Measurements from ENCODE around the gene NR2C2AP.

NR2C2AP gene, protein sequence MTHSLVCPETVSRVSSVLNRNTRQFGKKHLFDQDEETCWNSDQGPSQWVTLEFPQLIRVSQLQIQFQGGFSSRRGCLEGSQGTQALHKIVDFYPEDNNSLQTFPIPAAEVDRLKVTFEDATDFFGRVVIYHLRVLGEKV

DNA sequence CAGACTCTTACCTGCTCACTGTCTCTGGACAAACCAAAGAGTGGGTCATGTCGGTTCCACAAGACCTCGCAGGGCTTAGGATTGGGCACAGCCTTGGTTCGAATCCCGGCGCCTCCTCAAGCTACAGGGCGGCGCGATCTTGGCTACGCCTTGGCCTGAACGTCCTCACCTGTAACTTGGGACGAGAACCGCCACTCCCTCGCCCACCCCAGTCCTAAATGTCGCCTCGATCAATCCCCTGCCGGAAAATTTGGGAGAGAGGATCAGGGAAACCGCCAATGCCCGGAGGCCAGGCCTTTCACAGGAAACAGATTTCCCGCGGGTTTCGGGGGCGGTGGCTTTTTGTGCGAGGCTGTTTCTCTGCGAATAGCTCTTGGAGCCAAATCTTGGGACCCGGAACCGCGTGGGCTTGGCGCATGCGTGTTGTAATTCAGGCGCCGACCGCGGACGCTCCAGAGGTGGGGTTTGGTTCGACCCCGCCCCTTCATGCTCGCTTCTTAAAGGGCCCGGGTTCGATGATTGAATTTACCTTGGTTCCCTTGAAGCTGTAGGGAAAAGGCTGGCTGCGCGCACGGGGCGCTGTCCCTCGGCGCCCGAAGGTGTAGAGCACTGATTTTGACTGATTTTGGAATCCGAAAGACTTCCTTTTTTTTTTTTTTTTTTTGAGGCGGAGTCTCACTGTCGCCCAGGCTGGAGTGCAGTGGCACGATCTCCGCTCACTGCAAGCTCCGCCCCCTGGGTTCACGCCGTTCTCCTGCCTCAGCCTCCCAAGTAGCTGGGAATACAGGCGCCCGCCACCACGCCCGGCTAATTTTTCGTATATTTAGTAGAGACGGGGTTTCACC is at the start of gene NR2C2AP:
NR2C2AP (minus strand) TSS at position 403 of the 845 bp plus-strand sequence; CDS start at position 49, 354 bp downstream.
- Histone ChIP-seq H3K9ac (ENCODE audit: low read depth, low read length) (peak within 1 kb of the TSS; percentile 73), H3K27ac (ENCODE audit: low read depth, low read length) (peak within 1 kb of the TSS; percentile 40), H3K36me3 (ENCODE audit: control insufficient read depth, insufficient read depth, low read length) (peaks cover 25% of the 10 kb centered on the region), H3K4me3 (ENCODE audit: low read depth, low read length) (peak within 1 kb of the TSS; percentile 76), H3K9me3 (ENCODE audit: control insufficient read depth, insufficient read depth, low read length) (no peaks in the 10 kb centered on the region), H3K4me1 (ENCODE audit: control insufficient read depth, insufficient read depth, low read length) (no peaks in the 10 kb centered on the region), H3K27me3 (ENCODE audit: control insufficient read depth, insufficient read depth, low read length) (peaks cover 41% of the 10 kb centered on the region)

DNA sequence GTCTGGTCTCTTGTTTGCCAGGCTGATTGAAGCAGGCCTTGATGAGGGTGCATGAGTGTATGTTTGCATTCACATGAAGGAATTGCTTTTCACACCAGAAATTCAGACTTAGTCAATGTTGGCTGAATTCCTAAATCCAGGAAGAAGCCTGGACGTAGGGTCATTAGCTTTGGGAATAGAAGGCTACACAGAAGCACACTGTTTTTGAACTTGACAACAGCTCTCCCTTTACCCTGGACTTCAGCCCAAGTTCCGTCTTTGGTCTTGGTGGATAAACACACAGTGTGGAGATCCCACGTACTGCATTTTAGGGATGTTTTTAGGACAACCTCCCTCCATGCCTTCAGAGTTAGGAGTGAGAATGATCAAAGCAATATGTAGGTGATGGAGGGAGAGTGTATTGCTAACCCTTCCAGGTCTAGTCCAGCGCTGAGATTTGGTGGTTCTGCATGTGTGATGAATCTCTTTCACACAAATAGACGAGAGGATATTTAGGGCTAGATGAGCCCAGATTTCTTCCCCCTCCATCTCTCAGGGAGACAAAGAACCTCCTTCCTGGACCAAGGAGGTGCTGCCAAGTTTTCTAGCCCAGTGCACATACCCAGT is 47.1 kb upstream of the NR2C2AP start:
- H3K27me3 ChIP-seq (ENCODE audit: control insufficient read depth, insufficient read depth, low read length) = peaks cover 24% of the 10 kb centered on the region
- no peaks in the 10 kb centered on the region for H3K4me1 ChIP-seq (ENCODE audit: control insufficient read depth, insufficient read depth, low read length)
- no peak overlapping the region for H3K4me3 ChIP-seq (ENCODE audit: low read depth, low read length)
- no peaks in the 10 kb centered on the region for H3K9me3 ChIP-seq (ENCODE audit: control insufficient read depth, insufficient read depth, low read length)
- H3K9ac ChIP-seq (ENCODE audit: low read depth, low read length) = no peak overlapping the region
- H3K36me3 ChIP-seq (ENCODE audit: control insufficient read depth, insufficient read depth, low read length) = no peaks in the 10 kb centered on the region
- H3K27ac ChIP-seq (ENCODE audit: low read depth, low read length) = no peak overlapping the region

DNA sequence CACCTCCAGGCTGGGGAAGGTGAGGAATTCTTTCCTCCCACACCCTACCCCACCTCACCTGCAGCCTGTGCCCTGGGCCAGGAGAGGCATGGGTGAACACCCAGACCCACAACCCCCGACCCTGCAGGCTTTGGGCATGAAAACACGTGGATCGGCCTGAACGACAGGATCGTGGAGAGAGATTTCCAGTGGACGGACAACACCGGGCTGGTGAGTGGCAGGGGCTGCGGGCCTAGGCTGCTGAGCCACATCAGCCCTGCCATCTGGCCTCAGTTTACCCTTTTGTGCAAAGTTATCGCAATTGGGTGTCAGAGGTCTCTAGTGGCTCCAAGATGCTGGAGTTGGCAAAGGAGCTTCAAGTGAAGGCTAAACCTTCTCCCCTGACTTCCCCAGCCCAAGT is 37.3 kb upstream of the NR2C2AP start:
- no peak overlapping the region for H3K27ac ChIP-seq (ENCODE audit: low read depth, low read length)

DNA sequence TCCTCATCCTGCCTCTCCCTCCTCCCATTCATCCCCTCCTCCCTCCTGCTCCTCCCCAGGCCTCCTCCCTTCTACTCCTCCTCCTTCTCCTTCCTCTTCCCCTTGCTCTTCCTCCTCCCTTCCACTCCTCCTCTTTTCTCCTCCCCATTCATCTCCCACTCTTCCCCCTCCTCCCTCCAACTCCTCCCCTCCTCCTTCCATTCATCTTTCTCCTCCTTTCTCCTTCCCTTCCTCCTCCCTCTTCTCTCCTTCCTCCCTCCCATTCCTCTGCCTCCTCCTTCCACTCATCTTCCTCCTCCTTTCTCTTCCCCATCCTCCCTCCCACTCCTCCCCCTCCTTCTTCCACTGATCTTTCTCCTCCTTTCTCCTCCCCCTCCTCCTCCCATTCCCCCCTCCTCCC is 36.5 kb upstream of the NR2C2AP start:
- H3K27me3 ChIP-seq (ENCODE audit: control insufficient read depth, insufficient read depth, low read length) = no peaks in the 10 kb centered on the region
- peaks cover 6% of the 10 kb centered on the region; the same call in 1 of the 2 replicates for H3K9me3 ChIP-seq (ENCODE audit: control insufficient read depth, insufficient read depth, low read length)
- no peaks in the 10 kb centered on the region for H3K36me3 ChIP-seq (ENCODE audit: control insufficient read depth, insufficient read depth, low read length)
- no peak overlapping the region for H3K9ac ChIP-seq (ENCODE audit: low read depth, low read length)
- no peaks in the 10 kb centered on the region for H3K4me1 ChIP-seq (ENCODE audit: control insufficient read depth, insufficient read depth, low read length)
- H3K4me3 ChIP-seq (ENCODE audit: low read depth, low read length) = no peak overlapping the region
- H3K27ac ChIP-seq (ENCODE audit: low read depth, low read length) = no peak overlapping the region

More for the DNA sequence above, 37.3 kb upstream of the NR2C2AP start:
- Histone ChIP-seq H3K36me3 (ENCODE audit: control insufficient read depth, insufficient read depth, low read length) (no peaks in the 10 kb centered on the region), H3K9ac (ENCODE audit: low read depth, low read length) (no peak overlapping the region), H3K4me3 (ENCODE audit: low read depth, low read length) (no peak overlapping the region), H3K4me1 (ENCODE audit: control insufficient read depth, insufficient read depth, low read length) (no peaks in the 10 kb centered on the region), H3K27me3 (ENCODE audit: control insufficient read depth, insufficient read depth, low read length) (no peaks in the 10 kb centered on the region), H3K9me3 (ENCODE audit: control insufficient read depth, insufficient read depth, low read length) (0 out of 2 replicates have a peak, but pooled peaks cover 4% of the 10 kb centered on the region)

DNA sequence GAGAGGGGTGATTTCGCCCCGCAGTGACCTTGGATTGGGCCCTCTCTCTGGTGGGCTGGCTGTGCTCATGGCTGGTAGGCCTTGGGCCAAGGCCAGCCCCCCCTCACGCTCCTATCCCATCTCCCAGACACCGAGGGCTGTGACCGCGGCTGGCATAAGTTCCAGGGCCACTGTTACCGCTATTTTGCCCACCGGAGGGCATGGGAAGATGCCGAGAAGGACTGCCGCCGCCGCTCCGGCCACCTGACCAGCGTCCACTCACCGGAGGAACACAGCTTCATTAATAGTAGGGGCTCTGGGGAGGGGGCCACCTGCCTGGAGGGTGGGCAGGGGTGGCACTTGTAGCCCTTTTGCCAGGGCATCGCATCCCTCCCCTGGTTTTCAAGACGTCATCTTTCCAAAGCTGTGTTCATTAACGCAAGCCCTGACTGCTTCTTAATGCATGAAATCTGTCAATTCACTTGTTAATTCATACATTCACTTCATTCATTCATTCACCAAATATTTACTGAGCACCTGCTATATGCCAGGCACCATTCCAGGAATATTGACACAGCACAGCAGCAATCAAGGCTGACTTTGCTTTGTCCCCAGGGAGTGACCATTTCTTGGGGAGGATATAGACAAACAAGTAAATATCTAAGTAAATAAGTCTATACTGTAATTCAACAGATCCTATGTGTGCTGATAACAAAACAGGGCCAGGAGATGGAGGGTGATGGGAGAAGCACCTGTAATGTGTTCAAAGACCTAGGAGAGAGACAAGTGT is 35.1 kb upstream of the NR2C2AP start:
- Histone ChIP-seq H3K36me3 (ENCODE audit: control insufficient read depth, insufficient read depth, low read length) (no peaks in the 10 kb centered on the region), H3K27ac (ENCODE audit: low read depth, low read length) (no peak overlapping the region), H3K4me1 (ENCODE audit: control insufficient read depth, insufficient read depth, low read length) (no peaks in the 10 kb centered on the region), H3K9me3 (ENCODE audit: control insufficient read depth, insufficient read depth, low read length) (peaks cover 16% of the 10 kb centered on the region), H3K27me3 (ENCODE audit: control insufficient read depth, insufficient read depth, low read length) (no peaks in the 10 kb centered on the region), H3K9ac (ENCODE audit: low read depth, low read length) (no peak overlapping the region), H3K4me3 (ENCODE audit: low read depth, low read length) (no peak overlapping the region)

DNA sequence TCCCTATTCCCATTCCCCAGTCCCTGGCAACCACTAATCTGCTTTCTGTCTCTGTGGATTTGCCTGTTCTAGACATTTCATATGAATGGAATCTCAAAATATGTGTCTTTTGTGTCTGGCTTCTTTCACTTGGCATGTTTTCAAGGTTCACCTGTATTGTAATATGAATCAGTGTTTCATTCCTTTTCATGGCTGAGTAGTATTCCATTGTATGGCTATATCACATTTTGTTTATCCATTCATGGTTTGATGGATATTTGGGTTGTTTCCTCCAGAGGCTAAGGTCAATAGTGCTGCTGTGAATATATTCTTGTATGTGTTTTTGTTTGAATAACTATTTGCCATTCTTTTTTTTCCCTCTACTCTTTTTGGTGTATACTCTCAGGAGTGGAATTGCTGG is 33.0 kb upstream of the NR2C2AP start:
- H3K9ac ChIP-seq (ENCODE audit: low read depth, low read length) = no peak overlapping the region
- H3K9me3 ChIP-seq (ENCODE audit: control insufficient read depth, insufficient read depth, low read length) = peaks cover 16% of the 10 kb centered on the region
- no peak overlapping the region for H3K27ac ChIP-seq (ENCODE audit: low read depth, low read length)
- no peaks in the 10 kb centered on the region for H3K27me3 ChIP-seq (ENCODE audit: control insufficient read depth, insufficient read depth, low read length)
- H3K4me1 ChIP-seq (ENCODE audit: control insufficient read depth, insufficient read depth, low read length) = no peaks in the 10 kb centered on the region
- no peaks in the 10 kb centered on the region for H3K36me3 ChIP-seq (ENCODE audit: control insufficient read depth, insufficient read depth, low read length)
- H3K4me3 ChIP-seq (ENCODE audit: low read depth, low read length) = no peak overlapping the region

DNA sequence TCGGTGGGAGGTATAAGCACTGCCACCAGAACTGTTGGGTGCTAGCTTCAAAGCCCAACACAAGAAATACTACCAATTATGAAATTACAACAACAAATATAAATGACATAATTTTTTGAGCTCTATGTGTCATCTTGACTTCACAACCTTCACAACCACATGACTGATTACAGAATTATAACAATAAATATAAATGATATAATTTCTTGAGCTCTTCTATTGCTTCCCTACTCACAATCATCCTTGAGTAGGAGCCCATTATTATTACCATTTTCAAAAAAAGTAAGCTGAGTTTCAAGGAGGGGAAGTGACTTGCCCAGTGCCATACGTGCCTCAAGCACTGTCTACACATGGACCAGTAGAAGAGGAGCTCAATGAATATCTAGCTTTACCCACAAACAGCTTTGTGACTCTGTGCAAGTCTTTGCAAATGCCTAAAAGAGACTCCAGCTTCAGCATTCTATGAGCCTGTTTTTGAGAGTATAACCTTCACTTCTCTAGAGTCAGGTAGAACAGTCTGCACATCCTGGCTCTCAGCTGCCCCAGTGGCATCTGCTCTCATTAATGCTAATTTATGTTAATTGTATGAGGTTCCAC is 31.1 kb upstream of the NR2C2AP start:
- peaks cover 16% of the 10 kb centered on the region for H3K9me3 ChIP-seq (ENCODE audit: control insufficient read depth, insufficient read depth, low read length)
- H3K9ac ChIP-seq (ENCODE audit: low read depth, low read length) = no peak overlapping the region
- H3K27ac ChIP-seq (ENCODE audit: low read depth, low read length) = no peak overlapping the region
- no peak overlapping the region for H3K4me3 ChIP-seq (ENCODE audit: low read depth, low read length)
- no peaks in the 10 kb centered on the region for H3K36me3 ChIP-seq (ENCODE audit: control insufficient read depth, insufficient read depth, low read length)
- no peaks in the 10 kb centered on the region; the same call in 1 of the 2 replicates for H3K27me3 ChIP-seq (ENCODE audit: control insufficient read depth, insufficient read depth, low read length)
- no peaks in the 10 kb centered on the region for H3K4me1 ChIP-seq (ENCODE audit: control insufficient read depth, insufficient read depth, low read length)

DNA sequence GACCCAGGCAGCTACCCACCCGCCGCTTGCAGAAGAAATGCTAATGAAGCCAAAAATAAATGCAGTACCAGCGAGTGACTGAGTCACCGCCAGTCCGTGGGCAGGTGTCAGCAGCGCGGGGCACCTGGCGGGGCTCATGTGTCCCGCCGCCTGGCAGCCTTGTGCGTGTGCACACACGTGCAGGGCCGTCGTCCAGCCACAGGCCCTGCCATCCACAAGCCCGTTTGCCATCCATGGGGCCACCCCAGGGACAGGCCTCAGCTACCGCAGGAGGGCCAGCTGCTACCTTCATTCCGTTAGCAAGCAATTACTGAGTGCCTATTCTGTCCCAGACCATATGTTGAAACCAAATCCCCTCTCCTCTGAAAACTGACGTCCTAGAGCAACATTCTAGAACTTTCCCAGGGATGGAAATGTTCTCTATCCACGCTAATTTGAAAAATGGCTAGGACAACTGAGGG is 29.1 kb upstream of the NR2C2AP start:
- Histone ChIP-seq H3K4me1 (ENCODE audit: control insufficient read depth, insufficient read depth, low read length) (no peaks in the 10 kb centered on the region), H3K4me3 (ENCODE audit: low read depth, low read length) (no peak overlapping the region), H3K9ac (ENCODE audit: low read depth, low read length) (no peak overlapping the region), H3K27me3 (ENCODE audit: control insufficient read depth, insufficient read depth, low read length) (no peaks in the 10 kb centered on the region; the same call in 1 of the 2 replicates), H3K27ac (ENCODE audit: low read depth, low read length) (no peak overlapping the region), H3K9me3 (ENCODE audit: control insufficient read depth, insufficient read depth, low read length) (peaks cover 16% of the 10 kb centered on the region), H3K36me3 (ENCODE audit: control insufficient read depth, insufficient read depth, low read length) (no peaks in the 10 kb centered on the region)

DNA sequence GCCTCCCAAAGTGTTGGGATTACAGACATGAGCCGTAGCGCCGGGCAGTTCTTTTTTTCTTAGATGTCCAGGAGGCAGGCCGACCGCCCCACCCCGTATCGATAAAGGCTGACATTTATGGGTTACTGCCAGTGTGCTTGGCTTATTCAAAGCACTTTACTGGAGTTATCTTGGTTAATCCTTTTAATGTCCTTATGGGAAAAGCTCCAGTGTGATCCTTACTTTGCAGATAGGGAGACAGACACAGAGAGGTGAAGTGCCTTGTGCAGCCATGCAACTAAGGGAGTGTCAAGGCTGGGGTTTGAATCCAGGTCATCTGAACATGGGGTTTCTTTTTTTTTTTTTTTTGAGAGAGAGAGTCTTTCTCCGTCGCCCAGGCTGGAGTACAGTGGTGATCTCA is 27.8 kb upstream of the NR2C2AP start:
- no peaks in the 10 kb centered on the region for H3K36me3 ChIP-seq (ENCODE audit: control insufficient read depth, insufficient read depth, low read length)
- peaks cover 3% of the 10 kb centered on the region for H3K27me3 ChIP-seq (ENCODE audit: control insufficient read depth, insufficient read depth, low read length)
- no peak overlapping the region for H3K27ac ChIP-seq (ENCODE audit: low read depth, low read length)
- no peak overlapping the region for H3K4me3 ChIP-seq (ENCODE audit: low read depth, low read length)
- H3K4me1 ChIP-seq (ENCODE audit: control insufficient read depth, insufficient read depth, low read length) = no peaks in the 10 kb centered on the region
- no peak overlapping the region for H3K9ac ChIP-seq (ENCODE audit: low read depth, low read length)
- H3K9me3 ChIP-seq (ENCODE audit: control insufficient read depth, insufficient read depth, low read length) = peaks cover 13% of the 10 kb centered on the region

DNA sequence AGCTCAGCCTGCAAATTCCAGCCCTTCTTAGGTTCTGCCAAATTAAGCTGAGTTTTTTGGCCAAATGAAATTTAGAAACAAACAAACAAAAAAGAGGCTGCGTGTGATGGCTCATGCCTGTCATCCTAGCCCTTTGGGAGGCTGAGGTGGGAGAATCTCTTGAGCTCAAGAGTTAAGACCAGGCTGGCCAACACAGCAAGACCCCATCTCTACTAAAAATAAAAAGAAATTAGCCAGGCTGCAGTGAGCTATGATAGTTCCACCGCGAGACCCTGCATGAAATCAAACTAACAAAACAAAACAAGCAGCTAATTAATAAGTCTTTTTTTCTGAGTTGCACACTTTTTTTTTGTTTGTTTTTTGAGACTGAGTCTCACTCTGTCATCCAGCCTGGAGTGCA is 26.5 kb upstream of the NR2C2AP start:
- no peak overlapping the region for H3K27ac ChIP-seq (ENCODE audit: low read depth, low read length)
- H3K4me1 ChIP-seq (ENCODE audit: control insufficient read depth, insufficient read depth, low read length) = no peaks in the 10 kb centered on the region
- peaks cover 14% of the 10 kb centered on the region for H3K27me3 ChIP-seq (ENCODE audit: control insufficient read depth, insufficient read depth, low read length)
- no peaks in the 10 kb centered on the region for H3K36me3 ChIP-seq (ENCODE audit: control insufficient read depth, insufficient read depth, low read length)
- H3K4me3 ChIP-seq (ENCODE audit: low read depth, low read length) = no peak overlapping the region
- peaks cover 10% of the 10 kb centered on the region for H3K9me3 ChIP-seq (ENCODE audit: control insufficient read depth, insufficient read depth, low read length)
- H3K9ac ChIP-seq (ENCODE audit: low read depth, low read length) = no peak overlapping the region

All from HUES48 (cell line).